Embryonic facial prominence (tissue), 1 donor: ENCODE measurements around the gene ZBTB16.

ENCODE experiments used
- DNase-seq: peaks from one replicate; pipeline ENCODE4 v3.0.0-alpha.2; 2016; ENCODE audit errors: extremely low spot score

The ZBTB16 gene

GRCh38 chr11:114298710-114299109 is 239.2 kb downstream of the ZBTB16 start:
- DNase-seq, result no peak
